ENCODE data around the gene ZNF215.

GRCh38 chr11:6932145-6932544, 5.9 kb downstream of the ZNF215 start:
- TF ChIP-seq, protein P1, sequence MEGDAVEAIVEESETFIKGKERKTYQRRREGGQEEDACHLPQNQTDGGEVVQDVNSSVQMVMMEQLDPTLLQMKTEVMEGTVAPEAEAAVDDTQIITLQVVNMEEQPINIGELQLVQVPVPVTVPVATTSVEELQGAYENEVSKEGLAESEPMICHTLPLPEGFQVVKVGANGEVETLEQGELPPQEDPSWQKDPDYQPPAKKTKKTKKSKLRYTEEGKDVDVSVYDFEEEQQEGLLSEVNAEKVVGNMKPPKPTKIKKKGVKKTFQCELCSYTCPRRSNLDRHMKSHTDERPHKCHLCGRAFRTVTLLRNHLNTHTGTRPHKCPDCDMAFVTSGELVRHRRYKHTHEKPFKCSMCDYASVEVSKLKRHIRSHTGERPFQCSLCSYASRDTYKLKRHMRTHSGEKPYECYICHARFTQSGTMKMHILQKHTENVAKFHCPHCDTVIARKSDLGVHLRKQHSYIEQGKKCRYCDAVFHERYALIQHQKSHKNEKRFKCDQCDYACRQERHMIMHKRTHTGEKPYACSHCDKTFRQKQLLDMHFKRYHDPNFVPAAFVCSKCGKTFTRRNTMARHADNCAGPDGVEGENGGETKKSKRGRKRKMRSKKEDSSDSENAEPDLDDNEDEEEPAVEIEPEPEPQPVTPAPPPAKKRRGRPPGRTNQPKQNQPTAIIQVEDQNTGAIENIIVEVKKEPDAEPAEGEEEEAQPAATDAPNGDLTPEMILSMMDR (IDR thresholded peaks at IDR 0.05; ENCODE audit: insufficient read depth, low read length) = no peak
- TF ChIP-seq SPI1 (IDR thresholded peaks at IDR 0.05; ENCODE audit: borderline replicate concordance, low read depth) = no peak
- no peak for TF ChIP-seq GABPA (IDR thresholded peaks at IDR 0.05; ENCODE audit: low read depth)
- no peak for TF ChIP-seq POLR2AphosphoS5 (IDR thresholded peaks at IDR 0.05; ENCODE audit: low read depth)
- TF ChIP-seq, protein P2, sequence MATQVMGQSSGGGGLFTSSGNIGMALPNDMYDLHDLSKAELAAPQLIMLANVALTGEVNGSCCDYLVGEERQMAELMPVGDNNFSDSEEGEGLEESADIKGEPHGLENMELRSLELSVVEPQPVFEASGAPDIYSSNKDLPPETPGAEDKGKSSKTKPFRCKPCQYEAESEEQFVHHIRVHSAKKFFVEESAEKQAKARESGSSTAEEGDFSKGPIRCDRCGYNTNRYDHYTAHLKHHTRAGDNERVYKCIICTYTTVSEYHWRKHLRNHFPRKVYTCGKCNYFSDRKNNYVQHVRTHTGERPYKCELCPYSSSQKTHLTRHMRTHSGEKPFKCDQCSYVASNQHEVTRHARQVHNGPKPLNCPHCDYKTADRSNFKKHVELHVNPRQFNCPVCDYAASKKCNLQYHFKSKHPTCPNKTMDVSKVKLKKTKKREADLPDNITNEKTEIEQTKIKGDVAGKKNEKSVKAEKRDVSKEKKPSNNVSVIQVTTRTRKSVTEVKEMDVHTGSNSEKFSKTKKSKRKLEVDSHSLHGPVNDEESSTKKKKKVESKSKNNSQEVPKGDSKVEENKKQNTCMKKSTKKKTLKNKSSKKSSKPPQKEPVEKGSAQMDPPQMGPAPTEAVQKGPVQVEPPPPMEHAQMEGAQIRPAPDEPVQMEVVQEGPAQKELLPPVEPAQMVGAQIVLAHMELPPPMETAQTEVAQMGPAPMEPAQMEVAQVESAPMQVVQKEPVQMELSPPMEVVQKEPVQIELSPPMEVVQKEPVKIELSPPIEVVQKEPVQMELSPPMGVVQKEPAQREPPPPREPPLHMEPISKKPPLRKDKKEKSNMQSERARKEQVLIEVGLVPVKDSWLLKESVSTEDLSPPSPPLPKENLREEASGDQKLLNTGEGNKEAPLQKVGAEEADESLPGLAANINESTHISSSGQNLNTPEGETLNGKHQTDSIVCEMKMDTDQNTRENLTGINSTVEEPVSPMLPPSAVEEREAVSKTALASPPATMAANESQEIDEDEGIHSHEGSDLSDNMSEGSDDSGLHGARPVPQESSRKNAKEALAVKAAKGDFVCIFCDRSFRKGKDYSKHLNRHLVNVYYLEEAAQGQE (IDR thresholded peaks at IDR 0.05; ENCODE audit: insufficient replicate concordance, low read depth) = no peak
